Neural crest cell (in vitro differentiated cells): ENCODE measurements around the gene OR5A1. TPM values are rescaled to one million over a fixed set of nuclear protein-coding genes. Genes with fewer than 3 reads are reported as not detected.

ENCODE experiments used
- DNase-seq: peaks from one replicate; pipeline ENCODE4 v3.0.0; 2021; ENCODE audit warnings: low read depth, mixed read lengths, low spot score
- H3K27ac Mint-ChIP-seq: one replicate; pipeline ENCODE4 v1.8.0; 2021; ENCODE audit warnings: mild to moderate bottlenecking, mixed read lengths; ENCODE audit not compliant: unreplicated experiment
- H3K27me3 Mint-ChIP-seq: 2 replicates; pipeline ENCODE4 v1.8.0; 2021; ENCODE audit warnings: low read depth, mild to moderate bottlenecking, mixed read lengths
- H3K36me3 Mint-ChIP-seq: 2 replicates; pipeline ENCODE4 v1.8.0; 2021; ENCODE audit warnings: low read depth, mild to moderate bottlenecking, mixed read lengths
- H3K4me1 Mint-ChIP-seq: 2 replicates; pipeline ENCODE4 v1.8.0; 2021; ENCODE audit warnings: mixed read lengths
- H3K4me3 Mint-ChIP-seq: one replicate; pipeline ENCODE4 v1.8.0; 2021; ENCODE audit warnings: mild to moderate bottlenecking, mixed read lengths
- H3K9me3 Mint-ChIP-seq: 2 replicates; pipeline ENCODE4 v1.8.0; 2021; ENCODE audit warnings: mixed read lengths
- total RNA-seq: library from RNA; stranded (reverse); gene quantifications from 2 replicates; pipeline ENCODE4 v1.2.1, GENCODE V29; 2021
- TF ChIP-seq, protein P1 (sequence below): fragments of 200-600 bp; sonication (generic); conservative IDR thresholded peaks from 2 replicates; pipeline ENCODE4 v1.5.0; 2021; ENCODE audit warnings: antibody characterized with exemption, mild to moderate bottlenecking

OR5A1 gene
- total RNA-seq, 1 donor from 2014 or later: not detected

DNA sequence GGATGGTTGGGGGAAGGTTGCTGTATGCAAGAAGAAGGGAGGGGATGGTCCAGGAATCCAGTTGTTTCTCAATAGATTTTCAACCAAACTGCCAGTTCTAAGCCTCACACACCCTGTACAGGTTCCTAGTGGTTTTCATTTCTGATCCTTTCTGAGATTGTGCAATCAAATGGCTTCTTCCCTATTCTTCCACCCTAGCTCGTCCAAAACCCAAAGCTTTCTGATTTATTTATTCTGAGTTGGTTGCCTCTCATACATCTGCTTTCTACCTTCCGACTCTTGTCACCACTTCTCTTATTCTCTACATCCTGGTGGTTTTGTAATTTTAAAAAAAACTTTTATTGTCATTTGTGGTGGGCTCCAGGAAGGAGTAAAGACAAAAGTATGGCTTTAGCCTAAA, 22.6 kb upstream of the OR5A1 start:
- H3K36me3 Mint-ChIP-seq: no peaks in the 10 kb centered on the region
- no peak overlapping the region for H3K4me3 Mint-ChIP-seq
- DNase-seq: no peak
- H3K27me3 Mint-ChIP-seq: peaks cover 7% of the 10 kb centered on the region
- peaks cover 9% of the 10 kb centered on the region for H3K9me3 Mint-ChIP-seq
- H3K27ac Mint-ChIP-seq: no peak overlapping the region
- no peaks in the 10 kb centered on the region for H3K4me1 Mint-ChIP-seq
- TF ChIP-seq, protein P1, sequence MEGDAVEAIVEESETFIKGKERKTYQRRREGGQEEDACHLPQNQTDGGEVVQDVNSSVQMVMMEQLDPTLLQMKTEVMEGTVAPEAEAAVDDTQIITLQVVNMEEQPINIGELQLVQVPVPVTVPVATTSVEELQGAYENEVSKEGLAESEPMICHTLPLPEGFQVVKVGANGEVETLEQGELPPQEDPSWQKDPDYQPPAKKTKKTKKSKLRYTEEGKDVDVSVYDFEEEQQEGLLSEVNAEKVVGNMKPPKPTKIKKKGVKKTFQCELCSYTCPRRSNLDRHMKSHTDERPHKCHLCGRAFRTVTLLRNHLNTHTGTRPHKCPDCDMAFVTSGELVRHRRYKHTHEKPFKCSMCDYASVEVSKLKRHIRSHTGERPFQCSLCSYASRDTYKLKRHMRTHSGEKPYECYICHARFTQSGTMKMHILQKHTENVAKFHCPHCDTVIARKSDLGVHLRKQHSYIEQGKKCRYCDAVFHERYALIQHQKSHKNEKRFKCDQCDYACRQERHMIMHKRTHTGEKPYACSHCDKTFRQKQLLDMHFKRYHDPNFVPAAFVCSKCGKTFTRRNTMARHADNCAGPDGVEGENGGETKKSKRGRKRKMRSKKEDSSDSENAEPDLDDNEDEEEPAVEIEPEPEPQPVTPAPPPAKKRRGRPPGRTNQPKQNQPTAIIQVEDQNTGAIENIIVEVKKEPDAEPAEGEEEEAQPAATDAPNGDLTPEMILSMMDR: no peak

DNA sequence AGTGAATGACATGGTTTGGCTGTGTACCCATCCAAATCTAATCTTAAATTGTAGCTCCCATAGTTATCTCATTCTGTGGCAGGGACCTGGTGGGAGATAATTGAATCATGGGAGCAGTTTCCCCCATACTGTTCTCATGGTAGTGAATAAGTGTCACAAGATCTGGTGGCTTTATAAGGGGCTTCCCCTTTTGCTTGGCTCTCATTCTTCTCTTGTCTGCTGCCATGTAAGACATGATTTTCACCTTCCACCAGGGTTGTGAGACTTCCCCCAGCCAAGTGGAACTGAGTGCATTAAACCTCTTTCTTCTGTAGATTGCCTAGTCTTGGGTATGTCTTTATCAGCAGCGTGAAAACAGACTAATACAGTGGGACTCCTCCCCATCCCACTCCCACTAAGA, 21.2 kb upstream of the OR5A1 start:
- Mint-ChIP-seq H3K27ac (no peak overlapping the region), H3K36me3 (no peaks in the 10 kb centered on the region), H3K4me1 (no peaks in the 10 kb centered on the region), H3K4me3 (no peak overlapping the region), H3K27me3 (peaks cover 7% of the 10 kb centered on the region), H3K9me3 (peaks cover 4% of the 10 kb centered on the region)
- TF ChIP-seq, protein P1: no peak
- no peak for DNase-seq

DNA sequence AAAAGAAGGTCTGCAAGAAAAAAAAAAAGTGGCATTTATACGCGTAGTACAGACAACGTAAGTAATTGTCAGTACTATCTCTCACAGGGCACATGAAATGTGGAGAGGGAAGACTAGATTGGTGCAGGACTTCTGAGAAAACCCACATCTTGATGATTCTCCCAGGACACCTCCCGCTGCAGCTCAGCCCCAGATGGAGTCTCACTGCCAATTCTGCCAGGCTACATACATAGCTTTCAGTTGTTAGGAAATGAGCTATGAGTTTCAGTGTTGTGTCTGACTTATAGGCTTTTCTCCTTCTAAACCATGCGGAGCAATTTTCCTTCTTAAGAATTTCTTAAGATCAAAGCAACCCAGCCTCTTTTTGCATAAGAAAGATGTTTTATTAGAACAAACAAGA, 19.7 kb upstream of the OR5A1 start:
- H3K4me1 Mint-ChIP-seq: no peaks in the 10 kb centered on the region
- H3K9me3 Mint-ChIP-seq: peaks cover 9% of the 10 kb centered on the region
- H3K27me3 Mint-ChIP-seq: peaks cover 7% of the 10 kb centered on the region
- no peaks in the 10 kb centered on the region for H3K36me3 Mint-ChIP-seq
- H3K27ac Mint-ChIP-seq: no peak overlapping the region
- no peak overlapping the region for H3K4me3 Mint-ChIP-seq
- no peak for DNase-seq
- TF ChIP-seq, protein P1: no peak

DNA sequence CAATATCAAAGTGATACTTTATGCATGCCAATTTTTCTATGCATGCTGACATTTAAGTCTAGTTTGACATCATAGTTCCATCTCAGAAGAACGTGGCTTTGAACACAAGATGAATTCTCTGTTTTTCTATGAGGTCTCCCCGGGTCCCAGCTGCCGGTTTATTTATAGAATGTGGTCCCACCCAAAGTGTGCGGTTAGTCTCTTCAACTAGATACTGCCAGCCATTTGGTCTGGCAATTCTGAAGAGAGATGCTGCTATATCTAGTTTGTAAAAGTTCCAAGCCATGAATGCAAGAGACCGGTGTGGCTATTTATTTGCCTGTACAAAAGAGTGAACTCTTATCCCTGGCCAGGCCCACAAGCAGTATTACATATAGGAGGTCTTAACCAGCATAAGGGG, 19.2 kb upstream of the OR5A1 start:
- Mint-ChIP-seq H3K27me3 (peaks cover 7% of the 10 kb centered on the region), H3K36me3 (no peaks in the 10 kb centered on the region), H3K4me3 (no peak overlapping the region), H3K4me1 (no peaks in the 10 kb centered on the region), H3K27ac (no peak overlapping the region), H3K9me3 (peaks cover 9% of the 10 kb centered on the region)
- TF ChIP-seq, protein P1: no peak
- DNase-seq: no peak

DNA sequence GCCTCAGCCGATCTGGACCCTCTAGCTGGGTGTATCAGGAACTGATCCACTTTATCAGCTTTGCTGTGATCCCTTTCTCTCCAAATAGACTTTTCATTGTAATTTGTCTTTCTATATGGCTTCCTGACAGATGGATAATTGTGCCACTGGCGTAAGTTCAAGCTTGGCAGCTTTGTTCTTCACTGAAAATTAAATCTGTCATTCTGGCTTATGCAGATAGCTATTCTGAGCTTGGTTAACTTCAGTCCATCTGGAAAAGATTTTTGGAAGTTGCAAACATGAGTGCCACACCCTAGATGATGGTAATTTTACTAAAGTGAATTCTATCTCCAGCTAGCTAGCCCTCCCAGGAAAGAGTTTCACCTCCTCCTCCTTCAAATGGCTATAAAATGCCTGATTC, 18.1 kb upstream of the OR5A1 start:
- no peak overlapping the region for H3K4me3 Mint-ChIP-seq
- peaks cover 6% of the 10 kb centered on the region for H3K9me3 Mint-ChIP-seq
- no peak for DNase-seq
- TF ChIP-seq, protein P1: no peak
- H3K4me1 Mint-ChIP-seq: no peaks in the 10 kb centered on the region
- H3K27ac Mint-ChIP-seq: no peak overlapping the region
- peaks cover 7% of the 10 kb centered on the region for H3K27me3 Mint-ChIP-seq
- no peaks in the 10 kb centered on the region for H3K36me3 Mint-ChIP-seq

DNA sequence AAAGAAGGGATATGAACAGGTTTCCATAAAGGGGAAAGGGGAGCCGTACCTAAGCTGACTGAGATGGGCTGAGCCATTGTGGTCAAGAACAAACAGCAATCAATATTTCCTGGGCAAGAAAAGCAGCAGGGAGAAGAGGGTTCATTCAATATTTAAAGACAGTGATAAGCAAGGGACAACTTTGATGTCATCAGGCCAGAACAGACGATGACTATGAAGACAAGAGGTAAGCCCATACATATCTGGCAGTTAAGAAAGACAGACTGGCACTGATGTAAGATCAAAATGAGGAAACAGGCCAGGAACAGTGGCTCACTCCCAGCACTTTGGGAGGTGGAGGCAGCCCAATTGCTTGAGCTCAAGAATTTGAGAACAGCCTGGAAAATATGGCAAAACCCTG, 12.4 kb upstream of the OR5A1 start:
- Mint-ChIP-seq H3K4me3 (no peak overlapping the region), H3K36me3 (no peaks in the 10 kb centered on the region), H3K27ac (no peak overlapping the region), H3K9me3 (peaks cover 6% of the 10 kb centered on the region), H3K27me3 (no peaks in the 10 kb centered on the region), H3K4me1 (peaks cover 23% of the 10 kb centered on the region)
- no peak for DNase-seq
- TF ChIP-seq, protein P1: no peak
